ACC112 (cell line): Measurements from ENCODE around the gene CD37.
A peak's percentile ranks its signal among the peaks of the same experiment; 100 is the strongest.
"Not testable (repeated sequence)": the region's sequence is repeated elsewhere in the genome, so short reads cannot be mapped to it uniquely, and the experiment has no call there.

Experiments used
- H2AFZ ChIP-seq: fragments of 200-600 bp; sonication (generic); one replicate; pipeline ENCODE4 v1.6.0; 2017; ENCODE audit warnings: antibody characterized with exemption, low read length; ENCODE audit not compliant: unreplicated experiment
- H3K27ac ChIP-seq: fragments of 200-600 bp; sonication (generic); 2 replicates; pipeline ENCODE4 v1.5.1; 2014; ENCODE audit warnings: low read depth, mild to moderate bottlenecking, antibody characterized with exemption, low read length, moderate library complexity
- H3K27me3 ChIP-seq: fragments of 200-600 bp; sonication (generic); 2 replicates; pipeline ENCODE4 v1.6.1; 2014; ENCODE audit warnings: mild to moderate bottlenecking, antibody characterized with exemption, low read length, moderate library complexity, mixed read lengths; ENCODE audit not compliant: insufficient read depth
- H3K36me3 ChIP-seq: fragments of 200-600 bp; sonication (generic); 2 replicates; pipeline ENCODE4 v1.6.1; 2016; ENCODE audit warnings: mild to moderate bottlenecking, antibody characterized with exemption, low read length, moderate library complexity, mixed read lengths; ENCODE audit not compliant: insufficient read depth
- H3K4me1 ChIP-seq: fragments of 200-600 bp; sonication (generic); one replicate; pipeline ENCODE4 v1.6.1; 2016; ENCODE audit warnings: low read length, mixed read lengths; ENCODE audit not compliant: insufficient read depth, unreplicated experiment, control insufficient read depth
- H3K4me3 ChIP-seq: fragments of 200-600 bp; sonication (generic); 2 replicates; pipeline ENCODE4 v1.5.1; 2014; ENCODE audit warnings: mild to moderate bottlenecking, low read depth, low read length
- H3K79me2 ChIP-seq: fragments of 200-600 bp; sonication (generic); one replicate; pipeline ENCODE4 v1.6.0; 2016; ENCODE audit warnings: low read length; ENCODE audit not compliant: control insufficient read depth, unreplicated experiment, insufficient read depth

Gene CD37, protein sequence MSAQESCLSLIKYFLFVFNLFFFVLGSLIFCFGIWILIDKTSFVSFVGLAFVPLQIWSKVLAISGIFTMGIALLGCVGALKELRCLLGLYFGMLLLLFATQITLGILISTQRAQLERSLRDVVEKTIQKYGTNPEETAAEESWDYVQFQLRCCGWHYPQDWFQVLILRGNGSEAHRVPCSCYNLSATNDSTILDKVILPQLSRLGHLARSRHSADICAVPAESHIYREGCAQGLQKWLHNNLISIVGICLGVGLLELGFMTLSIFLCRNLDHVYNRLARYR

GRCh38 chr19:49335071-49335783 lies at the start of gene CD37:
TSS of gene CD37 (plus strand) at chr19:49335406. CDS start at chr19:49335541, 135 bp downstream.
- Histone ChIP-seq H3K79me2 (no peaks in the 10 kb centered on the region), H2AFZ (no peak within 1 kb of the TSS), H3K4me3 (no peak within 1 kb of the TSS), H3K4me1 (peaks cover under 1% of the 10 kb centered on the region), H3K27ac (no peak within 1 kb of the TSS), H3K27me3 (no peaks in the 10 kb centered on the region), H3K36me3 (no peaks in the 10 kb centered on the region)

- Histone ChIP-seq H3K27me3 (no peaks in the 10 kb centered on the region), H3K4me1 (no peaks in the 10 kb centered on the region), H3K36me3 (no peaks in the 10 kb centered on the region)
These were observed 48.0 kb upstream of the CD37 start for GRCh38 chr19:49287141-49287770.

GRCh38 chr19:49288205-49288604 lies 47.0 kb upstream of the CD37 start:
- H3K27ac ChIP-seq, H2AFZ ChIP-seq, H3K79me2 ChIP-seq, H3K4me1 ChIP-seq, H3K4me3 ChIP-seq, H3K27me3 ChIP-seq, H3K36me3 ChIP-seq: not testable (repeated sequence)

More at GRCh38 chr19:49287141-49287770, 48.0 kb upstream of the CD37 start:
- Histone ChIP-seq H3K4me3 (no peak overlapping the region), H3K79me2 (no peaks in the 10 kb centered on the region), H2AFZ (no peak overlapping the region), H3K27ac (no peak overlapping the region)

DNA sequence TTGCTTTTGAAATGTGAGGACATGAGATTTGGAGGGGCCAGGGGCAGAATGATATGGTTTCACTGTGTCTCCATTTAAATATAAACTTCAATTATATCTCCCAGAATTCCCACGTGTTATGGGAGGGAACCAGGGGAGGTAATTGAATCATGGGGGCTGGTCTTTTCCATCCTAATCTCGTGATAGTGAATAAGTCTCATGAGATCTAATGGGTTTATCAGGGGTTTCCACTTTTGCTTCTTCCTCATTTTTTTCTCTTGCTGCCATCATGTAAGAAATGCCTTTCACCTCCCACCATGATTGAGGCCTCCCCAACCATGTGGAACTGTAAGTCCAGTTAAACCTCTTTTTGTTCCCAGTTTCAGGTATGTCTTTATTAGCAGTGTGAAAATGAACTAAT lies 45.9 kb upstream of the CD37 start:
- H3K27ac ChIP-seq, H3K27me3 ChIP-seq, H3K36me3 ChIP-seq, H3K4me3 ChIP-seq, H2AFZ ChIP-seq, H3K4me1 ChIP-seq, H3K79me2 ChIP-seq: not testable (repeated sequence)

GRCh38 chr19:49290517-49290916 lies 44.7 kb upstream of the CD37 start:
- Histone ChIP-seq H3K27me3 (no peaks in the 10 kb centered on the region), H3K27ac (no peak overlapping the region), H3K79me2 (no peaks in the 10 kb centered on the region), H3K4me3 (no peak overlapping the region), H2AFZ (no peak overlapping the region), H3K36me3 (no peaks in the 10 kb centered on the region), H3K4me1 (no peaks in the 10 kb centered on the region)

DNA sequence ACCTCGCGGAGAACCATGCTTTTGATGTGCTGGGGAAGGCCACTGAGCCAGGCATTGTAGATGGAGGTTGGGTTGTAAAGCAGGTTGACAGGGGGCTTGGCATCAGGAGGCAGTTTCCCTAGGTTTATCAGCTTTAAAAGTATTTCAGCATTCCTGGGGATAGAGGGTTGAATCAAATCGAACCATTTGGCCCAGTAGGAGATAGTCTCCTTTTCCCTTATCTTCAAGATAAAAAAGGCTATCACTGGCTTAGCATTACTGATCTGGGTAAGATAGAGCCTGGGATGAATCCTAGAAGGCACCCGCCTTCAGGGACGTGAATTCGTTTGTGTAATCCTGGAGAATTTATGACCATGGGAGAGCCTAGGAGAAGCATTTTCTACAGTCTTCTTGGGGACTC lies 40.8 kb upstream of the CD37 start:
- no peak overlapping the region for H2AFZ ChIP-seq
- H3K4me1 ChIP-seq, result no peaks in the 10 kb centered on the region
- H3K79me2 ChIP-seq, result no peaks in the 10 kb centered on the region
- H3K4me3 ChIP-seq, result no peak overlapping the region
- no peaks in the 10 kb centered on the region for H3K27me3 ChIP-seq
- H3K27ac ChIP-seq, result no peak overlapping the region
- no peaks in the 10 kb centered on the region for H3K36me3 ChIP-seq

DNA sequence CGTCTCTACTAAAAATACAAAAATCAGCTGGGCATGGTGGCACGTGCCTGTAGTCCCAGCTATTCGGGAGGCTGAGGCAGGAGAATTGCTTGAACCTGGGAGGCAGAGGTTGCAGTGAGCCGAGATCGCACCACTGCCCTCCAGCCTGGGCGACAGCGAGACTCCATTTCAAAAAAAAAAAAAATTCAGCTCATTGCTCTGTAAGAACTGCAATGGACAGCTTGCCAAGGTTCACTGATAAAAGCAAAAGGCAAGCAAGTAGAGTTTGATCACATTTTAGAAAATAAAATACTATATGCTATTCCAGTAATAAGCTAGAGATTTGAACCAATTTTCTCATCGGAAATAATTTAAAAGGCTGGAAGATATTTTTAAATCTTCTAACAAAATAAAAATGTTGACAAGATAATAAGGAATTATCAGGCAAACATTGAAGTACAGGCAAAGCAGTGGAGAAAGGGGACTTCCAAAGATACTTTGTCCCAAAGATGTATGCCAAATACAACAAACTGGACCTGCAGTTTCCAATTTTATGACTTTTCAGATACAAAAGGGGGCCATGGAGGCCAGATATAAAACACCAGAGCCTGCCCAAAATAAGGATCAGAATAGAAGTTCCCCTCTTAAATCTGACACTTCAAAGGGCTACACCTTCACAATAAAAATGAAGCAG lies 39.9 kb upstream of the CD37 start:
- H3K36me3 ChIP-seq, result no peaks in the 10 kb centered on the region
- H2AFZ ChIP-seq, result no peak overlapping the region
- no peaks in the 10 kb centered on the region for H3K27me3 ChIP-seq
- H3K79me2 ChIP-seq, result no peaks in the 10 kb centered on the region
- H3K4me3 ChIP-seq, result no peak overlapping the region
- no peak overlapping the region for H3K27ac ChIP-seq
- H3K4me1 ChIP-seq, result no peaks in the 10 kb centered on the region

DNA sequence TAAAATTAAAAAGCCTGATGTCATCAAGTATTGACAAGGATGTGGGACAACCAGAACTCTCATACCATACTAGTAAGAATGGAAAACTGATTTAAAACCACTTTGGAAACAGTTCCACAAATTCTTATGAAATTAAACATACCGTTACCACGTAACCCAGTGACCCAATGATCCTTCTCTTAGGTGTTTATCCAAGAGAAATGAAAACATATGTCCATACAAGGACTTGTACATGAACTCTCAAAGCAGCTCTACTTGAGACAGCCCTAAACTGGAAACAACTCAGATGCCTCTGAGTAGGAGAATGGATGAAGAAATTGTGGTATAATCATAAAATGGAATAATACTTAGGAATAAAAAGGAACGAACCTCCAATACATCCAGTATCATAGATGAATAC lies 37.8 kb upstream of the CD37 start:
- Histone ChIP-seq H3K4me3 (no peak overlapping the region), H3K79me2 (no peaks in the 10 kb centered on the region), H3K27ac (no peak overlapping the region), H2AFZ (no peak overlapping the region), H3K36me3 (no peaks in the 10 kb centered on the region), H3K27me3 (no peaks in the 10 kb centered on the region), H3K4me1 (no peaks in the 10 kb centered on the region)

GRCh38 chr19:49298653-49299052 lies 36.6 kb upstream of the CD37 start:
- not testable (repeated sequence) for H3K27ac ChIP-seq, H3K4me1 ChIP-seq, H3K79me2 ChIP-seq, H3K36me3 ChIP-seq, H3K27me3 ChIP-seq, H2AFZ ChIP-seq, H3K4me3 ChIP-seq

DNA sequence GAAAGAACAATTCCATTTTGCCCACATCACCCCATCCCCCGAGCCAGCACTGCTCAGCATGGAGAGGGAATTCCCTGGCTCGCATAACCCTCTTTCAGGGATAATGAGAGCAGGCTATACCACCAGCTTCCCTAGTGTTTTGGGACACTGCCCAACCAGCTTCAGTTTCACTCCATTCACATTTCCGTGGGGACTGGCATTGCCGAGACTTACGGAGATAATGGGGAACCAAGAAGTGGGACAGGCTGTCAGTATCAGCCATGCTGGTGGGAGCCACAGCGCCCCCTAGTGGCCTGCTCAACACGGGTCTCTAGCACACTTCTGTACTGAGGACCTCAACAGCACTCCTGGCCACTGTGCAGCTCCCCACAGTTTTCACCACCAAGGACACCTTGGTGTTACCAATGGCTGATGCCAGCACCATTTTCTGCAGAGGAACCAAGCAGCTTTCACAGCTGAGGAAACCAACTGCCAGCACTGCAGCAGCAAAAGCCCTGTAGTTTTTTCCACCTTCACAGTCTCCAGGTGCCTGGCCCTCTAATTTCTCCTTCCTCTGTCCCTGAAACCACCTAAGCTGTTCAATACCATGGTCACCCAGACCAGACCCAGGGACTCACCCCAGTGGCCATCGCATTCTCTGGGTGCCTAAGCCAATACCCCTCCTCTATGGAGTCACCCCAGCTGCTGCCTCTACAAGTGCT lies 33.9 kb upstream of the CD37 start:
- Histone ChIP-seq H3K79me2 (no peaks in the 10 kb centered on the region), H3K27me3 (no peaks in the 10 kb centered on the region), H3K36me3 (no peaks in the 10 kb centered on the region), H3K4me3 (peak overlapping the region; percentile 31; the same call in 1 of the 2 replicates), H3K4me1 (no peaks in the 10 kb centered on the region), H3K27ac (no peak overlapping the region), H2AFZ (no peak overlapping the region)
